Cardiac septum (tissue), 1 donor: ENCODE data around the gene AEBP1. TPM values are rescaled to one million over a fixed set of nuclear protein-coding genes. Genes with fewer than 3 reads are reported as not detected.

Experiments
- DNase-seq: peaks from one replicate; pipeline ENCODE4 v3.0.0-alpha.2; 2020; ENCODE audit warnings: low spot score
- intact Hi-C: fragments of 100-400 bp; cut with DNase I; formaldehyde crosslinking; loops from one replicate; pipeline ENCODE4 v1.14.0; 2022
- total RNA-seq: library from RNA; stranded (reverse); fragmentation: NEBNext Ultra II Directional; extraction: Animal tissue kit (Norgen Biotek cat#: 25700); gene quantifications from one replicate; pipeline ENCODE4 v1.2.1, GENCODE V29; 2021
- donor health status: DM: no; HTN: no; CAD: no.

The AEBP1 gene
- total RNA-seq, 1 donor from 2014 or later: 93.1 TPM

- intact Hi-C loops: no loop called here
- DNase-seq: no peak
These were observed 3.5 kb upstream of the AEBP1 start for GRCh38 chr7:44100458-44101302.

- no peak for DNase-seq
- intact Hi-C loops: no loop called here
These were observed 2.7 kb upstream of the AEBP1 start for GRCh38 chr7:44101303-44101965.

GRCh38 chr7:44101966-44102845, 1.9 kb upstream of the AEBP1 start:
- intact Hi-C loops: loop anchor here (2.0 kb wide), 1 partner anchor 13 kb away; no protein-coding TSS in a partner anchor

DNA sequence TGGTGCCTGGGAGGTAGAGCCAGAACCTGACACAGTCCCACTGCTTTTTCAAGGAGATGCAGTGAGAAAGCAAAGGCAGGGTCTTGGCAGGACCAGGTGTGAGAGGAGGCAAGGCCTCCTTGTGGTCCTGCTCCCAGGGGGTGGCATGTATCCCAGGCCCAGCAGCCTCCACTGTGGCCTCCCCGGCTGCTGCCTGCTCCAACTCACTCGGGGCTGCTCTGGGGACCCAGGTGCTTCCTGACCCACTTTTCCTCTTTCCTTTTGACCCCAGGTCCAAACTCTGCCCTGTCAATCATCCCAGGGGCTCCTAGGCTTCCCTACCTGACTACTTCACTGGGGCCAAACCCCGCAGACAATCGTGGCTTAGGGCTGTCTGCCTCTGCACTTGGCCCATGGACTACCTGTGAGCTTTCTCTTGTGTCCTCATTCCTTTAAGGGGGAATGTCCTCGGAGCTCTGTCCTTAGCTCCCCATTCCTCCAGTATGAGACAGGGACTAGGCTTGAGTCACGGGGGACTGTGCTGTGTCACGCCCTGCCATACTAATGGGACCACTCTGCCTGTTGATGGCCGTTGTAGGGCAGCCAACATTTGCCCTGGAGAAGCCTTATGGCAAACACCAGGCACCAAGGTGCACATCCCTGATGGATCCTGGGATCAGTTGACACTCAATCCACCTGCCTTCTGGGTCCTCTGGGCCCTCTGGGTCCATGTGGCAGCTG, 1.1 kb upstream of the AEBP1 start:
- DNase-seq: no peak
- intact Hi-C loops: loop anchor here (2.0 kb wide), 1 partner anchor 14 kb away; no protein-coding TSS in a partner anchor

More at GRCh38 chr7:44101966-44102845, 1.9 kb upstream of the AEBP1 start:
- DNase-seq: no peak

GRCh38 chr7:44103566-44103922, 601 bp upstream of the AEBP1 start:
- intact Hi-C loops: loop anchor here (2.0 kb wide), 1 partner anchor 15 kb away; no protein-coding TSS in a partner anchor
- no peak for DNase-seq

GRCh38 chr7:44104860-44105771, 971 bp downstream of the AEBP1 start:
- no peak for DNase-seq

DNA sequence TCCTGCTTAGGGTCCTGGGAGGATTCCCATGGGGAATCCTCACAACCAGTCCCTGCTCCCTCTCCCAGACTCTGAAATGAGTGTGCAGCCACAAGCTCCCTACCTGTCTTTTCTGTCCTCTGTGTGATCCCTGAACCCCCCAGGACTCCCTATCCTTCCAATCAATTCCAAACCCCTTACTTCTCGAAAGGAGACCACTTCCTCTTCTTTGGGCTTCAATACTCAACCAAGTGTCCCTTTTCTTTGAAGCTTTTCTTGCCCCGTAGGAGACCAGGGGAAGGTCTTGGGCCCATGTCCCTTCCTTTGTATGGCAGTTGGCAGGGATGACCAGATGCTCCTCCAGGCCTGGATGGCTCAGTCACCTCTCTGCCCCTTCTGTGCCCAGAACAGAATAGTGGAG, 1.7 kb downstream of the AEBP1 start:
- no peak for DNase-seq
- intact Hi-C loops: no loop called here

More at GRCh38 chr7:44104860-44105771, 971 bp downstream of the AEBP1 start:
- intact Hi-C loops: no loop called here

DNA sequence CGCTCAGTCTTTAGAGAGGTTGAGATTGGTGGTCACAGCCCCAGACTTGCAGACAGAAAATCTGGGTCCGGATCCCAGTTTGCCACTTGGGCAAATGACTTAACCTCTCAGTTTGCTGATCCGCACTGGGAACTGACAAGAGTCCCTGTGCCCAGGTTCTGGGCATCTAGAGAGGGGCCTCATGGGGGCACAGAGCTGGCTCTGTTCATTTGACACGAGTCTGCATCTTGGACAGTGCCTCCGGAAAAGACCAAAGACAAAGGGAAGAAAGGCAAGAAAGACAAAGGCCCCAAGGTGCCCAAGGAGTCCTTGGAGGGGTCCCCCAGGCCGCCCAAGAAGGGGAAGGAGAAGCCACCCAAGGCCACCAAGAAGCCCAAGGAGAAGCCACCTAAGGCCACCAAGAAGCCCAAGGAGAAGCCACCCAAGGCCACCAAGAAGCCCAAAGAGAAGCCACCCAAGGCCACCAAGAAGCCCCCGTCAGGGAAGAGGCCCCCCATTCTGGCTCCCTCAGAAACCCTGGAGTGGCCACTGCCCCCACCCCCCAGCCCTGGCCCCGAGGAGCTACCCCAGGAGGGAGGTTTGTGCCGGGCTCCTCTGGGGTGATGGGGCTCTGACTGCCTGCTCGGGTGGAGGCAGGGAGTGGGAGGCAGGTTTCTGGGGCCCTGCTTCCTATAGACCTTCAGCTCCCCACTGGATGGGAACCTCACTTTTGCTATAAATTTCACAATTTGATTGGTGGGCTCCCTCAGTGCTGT, 2.3 kb downstream of the AEBP1 start:
- DNase-seq: no peak
- intact Hi-C loops: no loop called here

GRCh38 chr7:44107116-44107960, 3.2 kb downstream of the AEBP1 start:
- DNase-seq: peak; percentile 70
- intact Hi-C loops: no loop called here

- intact Hi-C loops: no loop called here
- DNase-seq: peak; percentile 71
These were observed 4.0 kb downstream of the AEBP1 start for GRCh38 chr7:44107961-44108767.

GRCh38 chr7:44108768-44109750, 4.9 kb downstream of the AEBP1 start:
- intact Hi-C loops: no loop called here
- DNase-seq: peak; percentile 71

DNA sequence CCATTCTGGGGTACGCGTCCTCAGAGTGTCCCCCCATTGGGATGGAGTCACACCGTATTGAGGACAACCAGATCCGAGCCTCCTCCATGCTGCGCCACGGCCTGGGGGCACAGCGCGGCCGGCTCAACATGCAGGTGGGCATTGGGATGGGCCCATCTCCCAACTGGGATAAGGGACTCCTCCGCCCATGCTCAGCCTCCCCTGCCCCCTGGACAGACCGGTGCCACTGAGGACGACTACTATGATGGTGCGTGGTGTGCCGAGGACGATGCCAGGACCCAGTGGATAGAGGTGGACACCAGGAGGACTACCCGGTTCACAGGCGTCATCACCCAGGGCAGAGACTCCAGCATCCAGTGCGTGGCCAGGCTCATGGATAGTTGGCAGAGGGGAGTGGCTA, 5.8 kb downstream of the AEBP1 start:
- DNase-seq: peak; percentile 63
- intact Hi-C loops: no loop called here

GRCh38 chr7:44110719-44111635, 6.8 kb downstream of the AEBP1 start:
- intact Hi-C loops: no loop called here
- peak; percentile 64 for DNase-seq

GRCh38 chr7:44111761-44112160, 7.6 kb downstream of the AEBP1 start:
- intact Hi-C loops: no loop called here
- peak; percentile 62 for DNase-seq
